Measurements from ENCODE around the gene NR3C1. TPM values are rescaled to one million over a fixed set of nuclear protein-coding genes. Genes with fewer than 3 reads are reported as not detected.

The NR3C1 gene
- total and polyA plus RNA-seq, 2 donors (not counting 1 experiment from before 2014, with no cell fraction given): 17.6 to 218 TPM

DNA sequence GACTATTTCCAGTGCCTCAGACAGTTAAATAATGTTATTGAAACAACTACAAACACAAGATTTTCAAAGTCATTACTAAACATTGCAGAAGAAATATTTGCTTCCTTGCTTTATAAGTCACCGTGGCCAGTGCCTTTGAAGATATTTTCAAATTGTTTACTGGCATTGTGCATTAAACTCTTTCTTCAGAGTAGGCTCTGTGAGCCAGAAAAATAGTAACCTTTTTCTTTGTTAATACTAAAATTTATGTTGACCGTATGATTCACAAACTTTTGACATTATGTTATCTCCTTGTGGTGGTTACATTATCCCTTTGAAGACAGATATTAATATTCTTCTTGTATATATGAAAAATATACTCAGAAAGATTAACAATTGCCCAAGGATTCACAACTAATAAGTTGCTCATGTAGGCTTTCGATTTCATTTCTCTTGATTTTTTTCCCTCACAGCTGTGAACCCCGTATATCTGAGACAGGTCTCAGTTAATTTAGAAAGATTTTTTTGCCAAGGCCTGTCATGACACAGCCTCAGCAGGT lies 140.1 kb downstream of the NR3C1 start:
- Histone ChIP-seq H3K27me3 (replicated peaks in 1 of 4; ENCODE audit: control extremely low read depth in 1 of 4, control insufficient read depth in 3 of 4, insufficient read depth in 4 of 4, low read length in 3 of 4) (no peaks in the 10 kb centered on the region), H3K4me3 (ENCODE audit: control extremely low read depth in 1 of 5, extremely low read depth in 1 of 5, insufficient read depth in 1 of 5, low read depth in 2 of 5, low read length in 4 of 5) (no peak overlapping the region), H2AFZ (ENCODE audit: insufficient read depth, low read depth, low read length, poor library complexity, severe bottlenecking) (no peak overlapping the region), H3K27ac (ENCODE audit: low read length in 2 of 2) (no peak overlapping the region), H3K9me3 (ENCODE audit: control extremely low read depth in 1 of 3, control insufficient read depth in 2 of 3, insufficient read depth in 1 of 3, low read length in 2 of 3) (peaks cover 0 to 12% (median 5%) of the 10 kb centered on the region in 3 donors), H4K20me1 (ENCODE audit: control insufficient read depth, insufficient read depth, low read length, poor library complexity, severe bottlenecking) (no peaks in the 10 kb centered on the region), H3K36me3 (replicated peaks in 1 of 2; ENCODE audit: control extremely low read depth in 1 of 2, control insufficient read depth in 1 of 2, extremely low read depth in 1 of 2, insufficient read depth in 2 of 2, low read length in 1 of 2) (no peaks in the 10 kb centered on the region), H3K4me1 (ENCODE audit: control insufficient read depth in 2 of 2, insufficient read depth in 2 of 2, low read length in 2 of 2) (no peaks in the 10 kb centered on the region), H3K4me2 (replicated peaks; ENCODE audit: low read depth, low read length, poor library complexity, severe bottlenecking) (no peak overlapping the region), H3K79me2 (ENCODE audit: control insufficient read depth, insufficient read depth, low read length) (no peaks in the 10 kb centered on the region), H3K9ac (ENCODE audit: low read length) (no peak overlapping the region)
- Mint-ChIP-seq H3K27ac (no peak overlapping the region), H3K9me3 (ENCODE audit: insufficient read depth) (peaks cover 18% of the 10 kb centered on the region), H3K4me1 (no peaks in the 10 kb centered on the region), H3K27me3 (no peaks in the 10 kb centered on the region), H3K4me3 (no peak overlapping the region)
- WGBS (ENCODE audit: insufficient coverage): 86% methylated on average over 1 of the region's 4 CpGs
- no peak for ATAC-seq (ENCODE audit: low read depth)
- intact Hi-C loops (cut with micrococcal nuclease): no loop called here
- ChIA-PET CTCF (no interaction called here), POLR2A (no interaction called here)
- TF ChIP-seq, protein P1, sequence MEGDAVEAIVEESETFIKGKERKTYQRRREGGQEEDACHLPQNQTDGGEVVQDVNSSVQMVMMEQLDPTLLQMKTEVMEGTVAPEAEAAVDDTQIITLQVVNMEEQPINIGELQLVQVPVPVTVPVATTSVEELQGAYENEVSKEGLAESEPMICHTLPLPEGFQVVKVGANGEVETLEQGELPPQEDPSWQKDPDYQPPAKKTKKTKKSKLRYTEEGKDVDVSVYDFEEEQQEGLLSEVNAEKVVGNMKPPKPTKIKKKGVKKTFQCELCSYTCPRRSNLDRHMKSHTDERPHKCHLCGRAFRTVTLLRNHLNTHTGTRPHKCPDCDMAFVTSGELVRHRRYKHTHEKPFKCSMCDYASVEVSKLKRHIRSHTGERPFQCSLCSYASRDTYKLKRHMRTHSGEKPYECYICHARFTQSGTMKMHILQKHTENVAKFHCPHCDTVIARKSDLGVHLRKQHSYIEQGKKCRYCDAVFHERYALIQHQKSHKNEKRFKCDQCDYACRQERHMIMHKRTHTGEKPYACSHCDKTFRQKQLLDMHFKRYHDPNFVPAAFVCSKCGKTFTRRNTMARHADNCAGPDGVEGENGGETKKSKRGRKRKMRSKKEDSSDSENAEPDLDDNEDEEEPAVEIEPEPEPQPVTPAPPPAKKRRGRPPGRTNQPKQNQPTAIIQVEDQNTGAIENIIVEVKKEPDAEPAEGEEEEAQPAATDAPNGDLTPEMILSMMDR (IDR thresholded peaks at IDR 0.05): no peak
- TF ChIP-seq EZH2 (IDR thresholded peaks at IDR 0.05; ENCODE audit: borderline replicate concordance, insufficient read depth, low read depth, low read length, poor library complexity, severe bottlenecking): no peak
- no peak for DNase-seq

DNA sequence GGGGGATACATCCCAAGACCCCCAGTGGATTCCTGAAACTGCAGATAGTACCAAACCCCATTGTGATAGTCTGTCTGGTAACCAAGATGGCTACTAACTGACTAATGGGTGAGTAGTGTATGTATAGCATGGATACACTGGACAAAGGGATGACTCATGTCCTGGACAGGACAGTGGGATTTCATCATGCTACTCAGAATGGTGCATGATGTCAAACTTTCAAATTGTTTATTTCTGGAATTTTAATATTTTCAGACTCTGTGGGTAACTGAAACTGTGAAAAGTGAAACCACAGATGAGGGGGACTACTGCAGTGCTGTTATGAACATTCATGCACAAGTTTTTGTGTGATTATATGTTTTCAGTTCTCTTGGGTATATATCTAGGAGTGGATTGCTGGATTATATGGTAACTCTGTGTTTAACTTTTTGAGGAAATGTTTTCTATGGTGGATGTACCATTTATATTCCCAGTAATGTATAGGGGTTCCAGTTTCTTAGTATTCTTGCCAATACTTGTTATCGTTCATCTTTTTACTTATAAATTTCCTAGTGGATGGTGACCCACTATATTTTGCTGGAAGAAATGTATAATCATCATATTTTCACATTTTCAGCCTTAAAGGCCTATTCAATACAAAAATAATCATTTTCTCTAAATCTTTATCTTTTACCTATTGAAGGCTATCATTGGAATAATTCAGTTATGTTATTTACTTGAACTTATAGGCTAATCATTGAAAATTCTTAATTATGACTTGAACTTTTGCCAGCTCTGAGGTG lies 140.9 kb downstream of the NR3C1 start:
- H4K20me1 ChIP-seq (ENCODE audit: control insufficient read depth, insufficient read depth, low read length, poor library complexity, severe bottlenecking): no peaks in the 10 kb centered on the region
- ATAC-seq (ENCODE audit: low read depth): no peak
- no peak overlapping the region for H2AFZ ChIP-seq (ENCODE audit: insufficient read depth, low read depth, low read length, poor library complexity, severe bottlenecking)
- no peak for DNase-seq
- no peaks in the 10 kb centered on the region for H3K36me3 ChIP-seq (replicated peaks in 1 of 2; ENCODE audit: control extremely low read depth in 1 of 2, control insufficient read depth in 1 of 2, extremely low read depth in 1 of 2, insufficient read depth in 2 of 2, low read length in 1 of 2)
- peaks cover 0 to 10% (median 0%) of the 10 kb centered on the region in 3 donors for H3K9me3 ChIP-seq (ENCODE audit: control extremely low read depth in 1 of 3, control insufficient read depth in 2 of 3, insufficient read depth in 1 of 3, low read length in 2 of 3)
- H3K27ac Mint-ChIP-seq: no peak overlapping the region
- ChIA-PET CTCF (no interaction called here), POLR2A (no interaction called here)
- H3K9me3 Mint-ChIP-seq (ENCODE audit: insufficient read depth): peaks cover 11% of the 10 kb centered on the region
- H3K27me3 Mint-ChIP-seq: no peaks in the 10 kb centered on the region
- H3K4me1 ChIP-seq (ENCODE audit: control insufficient read depth in 2 of 2, insufficient read depth in 2 of 2, low read length in 2 of 2): no peaks in the 10 kb centered on the region
- H3K4me2 ChIP-seq (replicated peaks; ENCODE audit: low read depth, low read length, poor library complexity, severe bottlenecking): no peak overlapping the region
- H3K79me2 ChIP-seq (ENCODE audit: control insufficient read depth, insufficient read depth, low read length): no peaks in the 10 kb centered on the region
- TF ChIP-seq, protein P1 (IDR thresholded peaks at IDR 0.05): no peak
- intact Hi-C loops (cut with micrococcal nuclease): no loop called here
- H3K9ac ChIP-seq (ENCODE audit: low read length): no peak overlapping the region
- WGBS (ENCODE audit: insufficient coverage): no CpG with 5 or more reads among the region's 1 CpG
- H3K4me1 Mint-ChIP-seq: no peaks in the 10 kb centered on the region
- no peak overlapping the region for H3K4me3 ChIP-seq (ENCODE audit: control extremely low read depth in 1 of 5, extremely low read depth in 1 of 5, insufficient read depth in 1 of 5, low read depth in 2 of 5, low read length in 4 of 5)
- H3K27ac ChIP-seq (ENCODE audit: low read length in 2 of 2): no peak overlapping the region
- no peak overlapping the region for H3K4me3 Mint-ChIP-seq
- H3K27me3 ChIP-seq (replicated peaks in 1 of 4; ENCODE audit: control extremely low read depth in 1 of 4, control insufficient read depth in 3 of 4, insufficient read depth in 4 of 4, low read length in 3 of 4): no peaks in the 10 kb centered on the region
